ENCODE measurements around the gene PRPF31. TPM values are rescaled to one million over a fixed set of nuclear protein-coding genes. Genes with fewer than 3 reads are reported as not detected.

PRPF31 gene
- total and polyA plus RNA-seq, 2 of the 4 experiments (the other 2 are of a cell fraction), result 65.4 to 66.1 TPM

GRCh38 chr19:54094426-54095000 is 21.0 kb upstream of the PRPF31 start:
- Histone ChIP-seq H3K27ac (ENCODE audit: insufficient read depth, low read length) (no peak overlapping the region), H3K36me3 (ENCODE audit: control insufficient read depth, insufficient read depth, low read length) (no peaks in the 10 kb centered on the region), H3K4me3 (ENCODE audit: insufficient read depth, low read depth, low read length) (no peak overlapping the region), H3K23ac (ENCODE audit: low read depth, low read length) (no peak overlapping the region), H3K9ac (ENCODE audit: low read depth, low read length) (no peak overlapping the region), H3K56ac (ENCODE audit: extremely low read depth, insufficient read depth, low read length) (no peak overlapping the region), H2AK5ac (ENCODE audit: low read depth, low read length) (no peak overlapping the region), H3K14ac (replicated peaks; ENCODE audit: low read depth, low read length) (no peak overlapping the region), H2BK120ac (ENCODE audit: low read depth, low read length) (no peak overlapping the region), H4K20me1 (ENCODE audit: insufficient read depth, low read length) (no peaks in the 10 kb centered on the region), H3K9me3 (ENCODE audit: control insufficient read depth, insufficient read depth, low read length) (no peaks in the 10 kb centered on the region), H3K79me1 (ENCODE audit: low read depth in 1 of 2, low read length in 2 of 2) (no peaks in the 10 kb centered on the region), H2BK15ac (ENCODE audit: low read depth, low read length) (no peak overlapping the region), H3K27me3 (ENCODE audit: control insufficient read depth, insufficient read depth, low read length) (peaks cover 3% of the 10 kb centered on the region; the same call in 1 of the 2 replicates), H3K18ac (ENCODE audit: low read depth, low read length) (no peak overlapping the region), H3K4ac (ENCODE audit: low read depth, low read length) (no peak overlapping the region), H2BK5ac (ENCODE audit: low read depth, low read length, poor library complexity, severe bottlenecking) (no peak overlapping the region), H4K5ac (ENCODE audit: low read depth, low read length) (no peak overlapping the region), H3K9me1 (ENCODE audit: insufficient read depth, low read length) (no peaks in the 10 kb centered on the region), H3K4me2 (ENCODE audit: low read depth, low read length) (no peak overlapping the region), H2AFZ (replicated peaks; ENCODE audit: low read length, poor library complexity) (no peak overlapping the region), H4K8ac (ENCODE audit: low read depth in 2 of 2, low read length in 2 of 2) (no peak overlapping the region), H4K91ac (ENCODE audit: insufficient read depth, low read depth, low read length) (no peak overlapping the region), H2AK9ac (replicated peaks; ENCODE audit: low read depth, low read length, poor library complexity) (no peak overlapping the region), H2BK20ac (ENCODE audit: low read depth, low read length) (no peak overlapping the region), H3K4me1 (ENCODE audit: control insufficient read depth, insufficient read depth, low read length) (peaks cover 6% of the 10 kb centered on the region)
- ATAC-seq (ENCODE audit: low read depth) (no peak), DNase-seq (no peak)
- intact Hi-C loops (cut with micrococcal nuclease) (loop anchor here (10.0 kb wide), 1 partner anchor 760 kb away; the partner anchor contains the start of gene ZNF845), in situ Hi-C loops (cut with MboI; ENCODE audit: low sequenced_read_pairs) (no loop called here), dilution Hi-C loops (cut with HindIII; ENCODE audit: low sequenced_read_pairs, unreplicated experiment) (no loop called here)
- ChIA-PET POLR2A (ENCODE audit: unreplicated experiment) (no interaction called here), CTCF (interaction anchor here (0.6 kb wide), 1 partner anchor 17 kb away, joined by 3 read pairs; no protein-coding TSS in a partner anchor)
- BruUV-seq (replicated peaks), result no TSS peak
- 92% methylated on average over 2 of the region's 17 CpGs; no CpG with 5 or more reads in 1 of the 2 experiments for WGBS, 2 experiments (ENCODE audit: extremely low coverage in 2 of 2, insufficient read length in 1 of 2)
- TF ChIP-seq CTCF (conservative IDR thresholded peaks at IDR 0.05; ENCODE audit: low read depth, low read length) (no peak), SMC3 (IDR thresholded peaks at IDR 0.05; ENCODE audit: low read depth, low read length) (no peak), ELK1 (IDR thresholded peaks at IDR 0.05; ENCODE audit: borderline replicate concordance, low read depth, low read length) (no peak), USF2 (IDR thresholded peaks at IDR 0.05; ENCODE audit: low read depth, low read length) (no peak), RCOR1 (IDR thresholded peaks at IDR 0.05; ENCODE audit: insufficient replicate concordance, low read length) (no peak), MAFK (IDR thresholded peaks at IDR 0.05; ENCODE audit: low read depth, low read length) (no peak), RFX5 (IDR thresholded peaks at IDR 0.05; ENCODE audit: low read depth, low read length) (no peak), NFE2L2 (IDR thresholded peaks at IDR 0.05; ENCODE audit: low read depth, low read length) (no peak), CHD1 (IDR thresholded peaks at IDR 0.05; ENCODE audit: low read depth, low read length) (no peak)
